H1 (cell line): Measurements from ENCODE around the gene KIAA1614.

ENCODE experiments used
- CBX5 ChIP-seq: fragments of 300-800, 300-1000 bp; sonication (generic); IDR thresholded peaks from 2 replicates; pipeline ENCODE4 v1.7.1; 2016; ENCODE audit warnings: antibody characterized with exemption, low read length, low read depth
- CEBPB ChIP-seq: IDR thresholded peaks from 2 replicates; pipeline ENCODE4 v1.6.1; 2012; ENCODE audit warnings: low read depth, low read length
- CREB1 ChIP-seq: IDR thresholded peaks from 2 replicates; pipeline ENCODE4 v1.6.1; 2012; ENCODE audit warnings: inconsistent platforms
- CTCF ChIP-seq, 3 experiments: IDR thresholded peaks; 1 replicate in 2 of 3; 2 replicates in 1 of 3; pipeline versions ENCODE4 v1.5.1 to v1.6.1; 2011; ENCODE audit warnings: low read length in 3 of 3, mild to moderate bottlenecking in 3 of 3, inconsistent platforms in 2 of 3, low read depth in 1 of 3, moderate library complexity in 1 of 3; ENCODE audit not compliant: insufficient read depth in 1 of 3; ENCODE audit errors: control extremely low read depth in 1 of 3
- EZH2 ChIP-seq: fragments of 200-600 bp; sonication (generic); IDR thresholded peaks from 2 replicates; pipeline ENCODE4 v1.7.1; 2012; ENCODE audit warnings: low read depth, mild to moderate bottlenecking, moderate library complexity, low read length, inconsistent platforms; ENCODE audit not compliant: severe bottlenecking
- FOSL1 ChIP-seq: IDR thresholded peaks from 2 replicates; pipeline ENCODE4 v1.6.1; 2011; ENCODE audit warnings: mild to moderate bottlenecking, low read depth, low read length, moderate library complexity; ENCODE audit not compliant: insufficient read depth
- POLR2A ChIP-seq, 2 experiments: IDR thresholded peaks; 1 replicate in 1 of 2; 2 replicates in 1 of 2; pipeline ENCODE4 v1.6.1; 2011; ENCODE audit warnings: low read depth in 2 of 2, low read length in 2 of 2, mild to moderate bottlenecking in 2 of 2; ENCODE audit errors: control extremely low read depth in 1 of 2
- RFX5 ChIP-seq: IDR thresholded peaks from 2 replicates; pipeline ENCODE4 v1.6.1; 2011; ENCODE audit warnings: low read depth, low read length, improper control_type of control experiment, borderline replicate concordance
- SAP30 ChIP-seq: fragments of 300-600 bp; sonication (generic); IDR thresholded peaks from 2 replicates; pipeline ENCODE4 v1.7.1; 2012; ENCODE audit warnings: low read length, moderate library complexity, mild to moderate bottlenecking, inconsistent platforms; ENCODE audit not compliant: insufficient read depth, insufficient replicate concordance
- SIRT6 ChIP-seq: IDR thresholded peaks from one replicate; pipeline ENCODE4 v1.7.1; 2012; ENCODE audit warnings: low read length, inconsistent platforms
- SP1 ChIP-seq: IDR thresholded peaks from 2 replicates; pipeline ENCODE4 v1.6.1; 2011; ENCODE audit warnings: low read depth, low read length
- USF2 ChIP-seq: IDR thresholded peaks from 2 replicates; pipeline ENCODE4 v1.6.1; 2011; ENCODE audit warnings: low read length, improper control_type of control experiment

GRCh38 chr1:180969434-180969833 is 56.7 kb downstream of the KIAA1614 start:
- TF ChIP-seq POLR2A (IDR thresholded peaks at IDR 0.05; ENCODE audit: control extremely low read depth in 1 of 2, low read depth in 2 of 2, low read length in 2 of 2): no peak
- TF ChIP-seq EZH2: no peak
- no peak for TF ChIP-seq CTCF (IDR thresholded peaks at IDR 0.05; ENCODE audit: control extremely low read depth in 1 of 3, insufficient read depth in 1 of 3, low read depth in 1 of 3, low read length in 3 of 3)
- TF ChIP-seq SAP30: no peak
- TF ChIP-seq USF2: no peak
- TF ChIP-seq CREB1: no peak
- no peak for TF ChIP-seq FOSL1
- no peak for TF ChIP-seq SIRT6
- TF ChIP-seq CBX5: no peak
- no peak for TF ChIP-seq RFX5
- no peak for TF ChIP-seq CEBPB
- no peak for TF ChIP-seq SP1
